DND-41 (cell line): Measurements from ENCODE around the gene PIEZO2.

Experiments
- ATAC-seq: fragments of 200-7000 bp; cut with Tn5 transposase; 3 replicates; pipeline ENCODE4 v1.9.1; 2021; ENCODE audit warnings: low read depth; ENCODE audit not compliant: insufficient read depth
- DNase-seq: peaks from one replicate; pipeline ENCODE4 v3.0.0-alpha.2; 2020
- H2AFZ ChIP-seq: 2 replicates; pipeline ENCODE4 v1.6.0; 2012; ENCODE audit warnings: low read depth, low read length
- H3K27ac ChIP-seq: 2 replicates; pipeline ENCODE4 v1.5.1; 2012; ENCODE audit warnings: low read length, inconsistent platforms
- H3K27me3 ChIP-seq: fragments of 200-600 bp; sonication (generic); 2 replicates; pipeline ENCODE4 v1.6.0; 2012; ENCODE audit warnings: low read length, mild to moderate bottlenecking, inconsistent platforms; ENCODE audit not compliant: insufficient read depth, poor library complexity
- H3K36me3 ChIP-seq: 2 replicates; pipeline ENCODE4 v1.5.1; 2012; ENCODE audit warnings: low read length, inconsistent platforms; ENCODE audit not compliant: insufficient read depth
- H3K4me1 ChIP-seq: 2 replicates; pipeline ENCODE4 v1.5.1; 2012; ENCODE audit warnings: mild to moderate bottlenecking, low read length; ENCODE audit not compliant: insufficient read depth
- H3K4me2 ChIP-seq: 2 replicates; pipeline ENCODE4 v1.6.0; 2012; ENCODE audit warnings: mild to moderate bottlenecking, moderate library complexity, low read length, inconsistent platforms; ENCODE audit not compliant: insufficient read depth
- H3K4me3 ChIP-seq, 2 experiments: fragments of 200-600 bp in 1 of 2; shearing (Covaris generic) in 1 of 2; 2 replicates each; pipeline ENCODE4 v1.5.1; 2012 to 2016; ENCODE audit warnings: inconsistent platforms in 2 of 2, low read length in 2 of 2, mild to moderate bottlenecking in 2 of 2, low read depth in 1 of 2, moderate library complexity in 1 of 2
- H3K79me2 ChIP-seq: 2 replicates; pipeline ENCODE4 v1.6.0; 2012; ENCODE audit warnings: low read length, inconsistent platforms; ENCODE audit not compliant: insufficient read depth
- H3K9ac ChIP-seq: 2 replicates; pipeline ENCODE4 v1.6.0; 2012; ENCODE audit warnings: low read depth, mild to moderate bottlenecking, inconsistent platforms, low read length, moderate library complexity
- H3K9me3 ChIP-seq: 2 replicates; pipeline ENCODE4 v1.5.1; 2012; ENCODE audit warnings: low read length, moderate library complexity, mild to moderate bottlenecking, inconsistent platforms; ENCODE audit not compliant: insufficient read depth, severe bottlenecking
- H4K20me1 ChIP-seq: 2 replicates; pipeline ENCODE4 v1.6.0; 2012; ENCODE audit warnings: low read length; ENCODE audit not compliant: insufficient read depth
- CTCF ChIP-seq: IDR thresholded peaks from 2 replicates; pipeline ENCODE4 v1.5.1; 2012; ENCODE audit warnings: borderline replicate concordance, low read length, moderate library complexity, mild to moderate bottlenecking; ENCODE audit not compliant: poor library complexity, severe bottlenecking; ENCODE audit errors: extremely low read depth
- EZH2 ChIP-seq: IDR thresholded peaks from 3 replicates; pipeline ENCODE4 v1.6.1; 2012; ENCODE audit warnings: borderline replicate concordance, low read depth, mild to moderate bottlenecking, moderate library complexity, low read length, inconsistent platforms; ENCODE audit not compliant: severe bottlenecking

The PIEZO2 gene

GRCh38 chr18:10840743-10841142 is 308.6 kb downstream of the PIEZO2 start:
- no peak for DNase-seq
- Histone ChIP-seq H3K36me3 (no peaks in the 10 kb centered on the region), H3K4me3 (no peak overlapping the region), H3K4me2 (no peak overlapping the region), H3K9ac (no peak overlapping the region), H3K27ac (no peak overlapping the region), H3K9me3 (no peaks in the 10 kb centered on the region), H3K27me3 (peaks cover 17% of the 10 kb centered on the region), H3K79me2 (no peaks in the 10 kb centered on the region), H4K20me1 (no peaks in the 10 kb centered on the region), H2AFZ (no peak overlapping the region), H3K4me1 (no peaks in the 10 kb centered on the region)
- TF ChIP-seq EZH2 (no peak), CTCF (no peak)
- no peak for ATAC-seq

GRCh38 chr18:10839421-10839820 is 309.9 kb downstream of the PIEZO2 start:
- Histone ChIP-seq H3K27ac (no peak overlapping the region), H3K4me1 (no peaks in the 10 kb centered on the region), H3K4me2 (no peak overlapping the region), H3K27me3 (peaks cover 15% of the 10 kb centered on the region), H3K9ac (no peak overlapping the region), H3K79me2 (no peaks in the 10 kb centered on the region), H3K4me3 (no peak overlapping the region), H3K9me3 (no peaks in the 10 kb centered on the region), H3K36me3 (no peaks in the 10 kb centered on the region), H4K20me1 (no peaks in the 10 kb centered on the region), H2AFZ (no peak overlapping the region)
- TF ChIP-seq CTCF (no peak), EZH2 (no peak)
- ATAC-seq, result no peak
- no peak for DNase-seq

- no peak for DNase-seq
- Histone ChIP-seq H3K27me3 (peaks cover 11% of the 10 kb centered on the region), H3K9ac (no peak overlapping the region), H2AFZ (no peak overlapping the region), H3K4me3 (no peak overlapping the region), H3K36me3 (no peaks in the 10 kb centered on the region), H3K4me2 (no peak overlapping the region), H3K4me1 (no peaks in the 10 kb centered on the region), H3K79me2 (no peaks in the 10 kb centered on the region), H3K27ac (no peak overlapping the region), H4K20me1 (no peaks in the 10 kb centered on the region), H3K9me3 (no peaks in the 10 kb centered on the region)
- TF ChIP-seq EZH2, result no peak
- TF ChIP-seq CTCF, result no peak
- no peak for ATAC-seq
These were observed 310.8 kb downstream of the PIEZO2 start for GRCh38 chr18:10838553-10838952.
